Prostate gland (tissue), 2 donors: Measurements from ENCODE around the gene DNASE1L2.

Experiments
- CTCF ChIP-seq, 4 experiments: fragments of 200-600 bp in 2 of 4; fragments of 450-650 bp in 2 of 4; sonication (generic) in 2 of 4; IDR thresholded peaks; 1 replicate in 3 of 4; 2 replicates in 1 of 4; pipeline ENCODE4 v1.5.1; 2016 to 2019; ENCODE audit warnings: antibody characterized with exemption in 4 of 4, mild to moderate bottlenecking in 2 of 4, moderate library complexity in 2 of 4
- POLR2A ChIP-seq: fragments of 450-650 bp; IDR thresholded peaks from one replicate; pipeline ENCODE4 v1.6.1; 2016; ENCODE audit warnings: antibody characterized with exemption, mild to moderate bottlenecking
- POLR2AphosphoS5 ChIP-seq: sonication (generic); formaldehyde crosslinking; IDR thresholded peaks from one replicate; pipeline ENCODE4 v1.6.1; 2017; ENCODE audit warnings: antibody characterized with exemption

- no peak for TF ChIP-seq CTCF (IDR thresholded peaks at IDR 0.05)
- no peak for TF ChIP-seq POLR2A
- no peak for TF ChIP-seq POLR2AphosphoS5
Observed at GRCh38 chr16:2189252-2189893, 46.9 kb upstream of the DNASE1L2 start.
